ENCODE measurements around the gene HNF1B. TPM values are rescaled to one million over a fixed set of nuclear protein-coding genes. Genes with fewer than 3 reads are reported as not detected.

Gene HNF1B
- total RNA-seq, 3 donors from 2014 or later (not counting 1 experiment from before 2014, with no cell fraction given) = not detected

GRCh38 chr17:37718324-37719048 lies 26.4 kb downstream of the HNF1B start:
- no peaks in the 10 kb centered on the region for H3K36me3 ChIP-seq (ENCODE audit: control insufficient read depth, insufficient read depth, low read length)
- H3K27me3 ChIP-seq (ENCODE audit: control insufficient read depth, insufficient read depth, low read length) = no peaks in the 10 kb centered on the region
- no peaks in the 10 kb centered on the region for H3K4me1 Mint-ChIP-seq
- intact Hi-C loops (cut with micrococcal nuclease) = no loop called here
- H3K27me3 Mint-ChIP-seq (ENCODE audit: low read depth in 2 of 2) = peaks cover 17 to 34% of the 10 kb centered on the region in 2 donors
- no peaks in the 10 kb centered on the region for H3K9me3 ChIP-seq (ENCODE audit: control insufficient read depth, insufficient read depth, low read length)
- H3K4me1 ChIP-seq (ENCODE audit: control insufficient read depth, insufficient read depth, low read length) = no peaks in the 10 kb centered on the region
- no peaks in the 10 kb centered on the region for H3K9me3 Mint-ChIP-seq
- ATAC-seq (no peak), DNase-seq (no peak)
- H3K27ac ChIP-seq (ENCODE audit: low read length) = no peak overlapping the region
- no peak overlapping the region for H3K4me3 Mint-ChIP-seq
- WGBS (ENCODE audit: insufficient coverage) = 90% methylated on average over 3 of the region's 3 CpGs
- H3K27ac Mint-ChIP-seq = no peak overlapping the region
- no peaks in the 10 kb centered on the region for H3K36me3 Mint-ChIP-seq
- no peak overlapping the region for H3K4me3 ChIP-seq (ENCODE audit: low read length)
- TF ChIP-seq CTCF (IDR thresholded peaks at IDR 0.05) = no peak

GRCh38 chr17:37717627-37718323 lies 27.1 kb downstream of the HNF1B start:
- H3K9me3 ChIP-seq (ENCODE audit: control insufficient read depth, insufficient read depth, low read length) = no peaks in the 10 kb centered on the region
- H3K4me3 ChIP-seq (ENCODE audit: low read length) = no peak overlapping the region
- DNase-seq (no peak), ATAC-seq (no peak)
- no peaks in the 10 kb centered on the region for H3K4me1 ChIP-seq (ENCODE audit: control insufficient read depth, insufficient read depth, low read length)
- Mint-ChIP-seq H3K4me1 (no peaks in the 10 kb centered on the region), H3K9me3 (no peaks in the 10 kb centered on the region), H3K27ac (no peak overlapping the region), H3K27me3 (ENCODE audit: low read depth in 2 of 2) (peaks cover 17 to 34% of the 10 kb centered on the region in 2 donors), H3K36me3 (no peaks in the 10 kb centered on the region), H3K4me3 (no peak overlapping the region)
- H3K27ac ChIP-seq (ENCODE audit: low read length) = no peak overlapping the region
- H3K27me3 ChIP-seq (ENCODE audit: control insufficient read depth, insufficient read depth, low read length) = no peaks in the 10 kb centered on the region
- no peak for TF ChIP-seq CTCF (IDR thresholded peaks at IDR 0.05)
- H3K36me3 ChIP-seq (ENCODE audit: control insufficient read depth, insufficient read depth, low read length) = no peaks in the 10 kb centered on the region
- WGBS (ENCODE audit: insufficient coverage) = 66% methylated on average over 3 of the region's 3 CpGs
- intact Hi-C loops (cut with micrococcal nuclease) = no loop called here

GRCh38 chr17:37714897-37715296 lies 30.0 kb downstream of the HNF1B start:
- H3K36me3 Mint-ChIP-seq = no peaks in the 10 kb centered on the region
- DNase-seq = no peak
- no peak for TF ChIP-seq CTCF (IDR thresholded peaks at IDR 0.05)
- no peaks in the 10 kb centered on the region for H3K27me3 ChIP-seq (ENCODE audit: control insufficient read depth, insufficient read depth, low read length)
- no peaks in the 10 kb centered on the region for H3K9me3 ChIP-seq (ENCODE audit: control insufficient read depth, insufficient read depth, low read length)
- no peak for ATAC-seq
- no peak overlapping the region for H3K27ac Mint-ChIP-seq
- peaks cover 23 to 29% of the 10 kb centered on the region in 2 donors for H3K27me3 Mint-ChIP-seq (ENCODE audit: low read depth in 2 of 2)
- H3K4me3 Mint-ChIP-seq = no peak overlapping the region
- no peaks in the 10 kb centered on the region for H3K4me1 Mint-ChIP-seq
- 62% methylated on average over 4 of the region's 4 CpGs for WGBS (ENCODE audit: insufficient coverage)
- no peaks in the 10 kb centered on the region for H3K36me3 ChIP-seq (ENCODE audit: control insufficient read depth, insufficient read depth, low read length)
- no peaks in the 10 kb centered on the region for H3K9me3 Mint-ChIP-seq
- H3K4me3 ChIP-seq (ENCODE audit: low read length) = no peak overlapping the region
- H3K27ac ChIP-seq (ENCODE audit: low read length) = no peak overlapping the region
- intact Hi-C loops (cut with micrococcal nuclease) = no loop called here
- no peaks in the 10 kb centered on the region for H3K4me1 ChIP-seq (ENCODE audit: control insufficient read depth, insufficient read depth, low read length)

All from natural killer cell (primary cell).